HuH-7 (cell line): ENCODE results near the gene RBM4B.

ENCODE experiments used
- DNase-seq: peaks from one replicate; pipeline ENCODE4 v3.0.0; 2011; ENCODE audit warnings: low spot score

RBM4B gene

GRCh38 chr11:66706989-66707388, 29.3 kb upstream of the RBM4B start:
- no peak for DNase-seq

- DNase-seq = no peak
Observed at GRCh38 chr11:66705587-66706335, 28.1 kb upstream of the RBM4B start.

GRCh38 chr11:66704659-66705360, 27.1 kb upstream of the RBM4B start:
- DNase-seq = no peak

GRCh38 chr11:66701432-66702240, 23.9 kb upstream of the RBM4B start:
- peak; percentile 100 for DNase-seq

GRCh38 chr11:66700742-66701141, 23.1 kb upstream of the RBM4B start:
- DNase-seq = no peak

GRCh38 chr11:66700337-66700736, 22.6 kb upstream of the RBM4B start:
- DNase-seq = no peak

- DNase-seq = no peak
Observed at GRCh38 chr11:66698491-66698890, 20.8 kb upstream of the RBM4B start.

- DNase-seq = no peak
Observed at GRCh38 chr11:66697988-66698387, 20.3 kb upstream of the RBM4B start.

- no peak for DNase-seq
Observed at GRCh38 chr11:66696146-66696545, 18.5 kb upstream of the RBM4B start.

- DNase-seq = peak; percentile 100
Observed at GRCh38 chr11:66694732-66695207, 17.1 kb upstream of the RBM4B start.

- no peak for DNase-seq
Observed at GRCh38 chr11:66694056-66694410, 16.3 kb upstream of the RBM4B start.

- no peak for DNase-seq
Observed at GRCh38 chr11:66693356-66694055, 15.8 kb upstream of the RBM4B start.

GRCh38 chr11:66692871-66693331, 15.2 kb upstream of the RBM4B start:
- no peak for DNase-seq

- no peak for DNase-seq
Observed at GRCh38 chr11:66692446-66692845, 14.8 kb upstream of the RBM4B start.

- no peak for DNase-seq
Observed at GRCh38 chr11:66691311-66691980, 13.8 kb upstream of the RBM4B start.

- no peak for DNase-seq
Observed at GRCh38 chr11:66689661-66690590, 12.2 kb upstream of the RBM4B start.

GRCh38 chr11:66688561-66689534, 11.2 kb upstream of the RBM4B start:
- DNase-seq = peak; percentile 37

GRCh38 chr11:66687831-66688281, 10.2 kb upstream of the RBM4B start:
- DNase-seq = peak; percentile 57
